GM04503 (cell line): ENCODE data around the gene LYPD6.

Source experiments
- DNase-seq: peaks from one replicate; pipeline ENCODE4 v3.0.0-alpha.2; 2012; ENCODE audit warnings: low read depth

Gene LYPD6

DNA sequence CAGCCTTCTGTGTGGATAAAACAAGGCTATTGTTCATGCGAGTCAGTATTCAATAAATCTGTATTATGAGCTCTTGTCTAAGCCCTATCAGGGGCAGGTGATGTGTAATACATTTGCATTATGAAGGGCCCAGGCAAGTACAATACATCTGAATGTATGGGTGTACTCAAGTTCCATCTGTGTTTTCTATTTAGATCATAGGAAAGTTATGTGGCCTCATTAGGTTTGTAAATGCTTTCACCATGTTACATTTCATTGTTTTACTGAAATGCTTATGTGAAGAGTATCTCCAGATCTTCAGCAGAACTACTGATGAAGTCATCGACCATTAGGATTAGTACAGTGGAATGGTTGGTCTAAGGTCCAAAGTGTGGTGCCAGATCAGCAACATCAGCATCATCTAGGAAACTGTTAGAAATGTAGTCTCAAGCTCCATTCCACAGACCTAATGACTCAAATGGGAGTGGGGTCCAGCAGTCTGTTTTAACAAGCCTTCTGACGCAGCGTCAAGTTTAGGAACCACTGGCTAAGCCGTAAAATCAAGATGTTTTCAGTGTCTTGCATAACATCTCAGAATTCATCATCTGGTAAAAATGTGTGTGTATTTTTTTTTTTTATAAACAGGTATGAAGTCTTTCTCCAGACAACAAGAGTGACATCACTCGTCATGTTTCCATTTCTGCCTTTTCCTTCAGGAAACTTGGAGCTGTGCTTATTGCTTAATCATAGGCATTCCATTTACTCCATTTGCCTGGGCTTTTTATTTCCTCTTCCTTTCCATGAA lies 80.5 kb downstream of the LYPD6 start:
- DNase-seq = peak; percentile 96

DNA sequence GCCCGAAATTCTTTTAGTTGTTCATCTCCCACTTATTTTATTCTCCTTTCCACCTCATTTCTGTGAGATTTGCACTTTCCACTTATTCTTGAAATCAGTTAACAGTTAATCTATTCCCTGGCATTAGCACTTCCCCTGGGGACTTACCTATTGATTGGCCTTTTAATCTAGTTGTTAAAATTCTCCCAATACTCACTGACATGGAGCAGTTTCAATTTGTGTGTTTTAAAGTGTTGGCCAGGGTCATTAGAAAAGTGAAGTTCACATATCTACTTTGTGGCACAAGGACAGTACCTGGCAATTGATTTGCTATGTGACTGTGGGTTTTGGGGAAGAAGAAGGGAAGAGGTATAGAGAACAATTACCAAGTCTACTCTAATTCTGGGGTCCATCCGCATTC lies 83.1 kb downstream of the LYPD6 start:
- no peak for DNase-seq

- DNase-seq = no peak
Observed at GRCh38 chr2:149415086-149415485, 84.7 kb downstream of the LYPD6 start.

DNA sequence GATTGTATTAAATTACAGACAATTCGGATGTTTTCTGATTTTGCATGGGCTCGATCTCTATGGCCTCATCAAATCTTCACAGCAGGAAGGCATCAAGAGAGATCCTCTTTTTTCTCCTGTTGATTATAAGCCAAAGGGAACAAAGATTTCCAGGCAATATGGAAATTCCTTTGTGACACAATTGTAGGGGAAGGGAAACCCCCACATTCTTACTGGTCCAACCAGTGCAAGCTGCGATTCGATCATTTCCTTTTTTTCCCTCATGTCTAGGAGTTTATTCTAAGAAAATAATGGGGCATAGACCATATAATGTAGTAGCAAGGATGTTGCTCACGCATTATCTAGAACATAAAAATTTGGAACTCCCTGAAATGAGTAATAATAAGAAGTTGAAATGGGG lies 87.7 kb downstream of the LYPD6 start:
- DNase-seq = no peak

GRCh38 chr2:149420053-149420963 lies 89.9 kb downstream of the LYPD6 start:
- DNase-seq = no peak

DNA sequence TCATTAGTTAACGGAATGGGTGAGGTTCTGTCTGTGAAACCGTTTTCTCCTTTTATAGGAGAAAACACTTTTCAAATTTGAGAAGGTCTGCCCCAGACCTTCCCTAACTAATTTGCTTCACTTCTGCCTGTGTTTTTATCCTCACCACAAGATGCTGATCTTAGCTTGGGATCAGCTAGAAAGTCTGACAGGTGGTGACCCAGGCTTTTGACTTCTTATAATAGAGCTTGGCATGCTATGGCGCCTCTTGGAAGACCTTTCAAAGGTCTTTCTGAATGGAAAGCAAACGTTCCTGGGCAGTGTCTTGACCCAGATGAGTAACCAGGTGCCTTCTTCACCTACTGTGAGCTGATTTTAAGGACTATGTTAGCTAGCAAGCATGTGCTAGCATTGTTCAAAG lies 91.4 kb downstream of the LYPD6 start:
- no peak for DNase-seq

DNA sequence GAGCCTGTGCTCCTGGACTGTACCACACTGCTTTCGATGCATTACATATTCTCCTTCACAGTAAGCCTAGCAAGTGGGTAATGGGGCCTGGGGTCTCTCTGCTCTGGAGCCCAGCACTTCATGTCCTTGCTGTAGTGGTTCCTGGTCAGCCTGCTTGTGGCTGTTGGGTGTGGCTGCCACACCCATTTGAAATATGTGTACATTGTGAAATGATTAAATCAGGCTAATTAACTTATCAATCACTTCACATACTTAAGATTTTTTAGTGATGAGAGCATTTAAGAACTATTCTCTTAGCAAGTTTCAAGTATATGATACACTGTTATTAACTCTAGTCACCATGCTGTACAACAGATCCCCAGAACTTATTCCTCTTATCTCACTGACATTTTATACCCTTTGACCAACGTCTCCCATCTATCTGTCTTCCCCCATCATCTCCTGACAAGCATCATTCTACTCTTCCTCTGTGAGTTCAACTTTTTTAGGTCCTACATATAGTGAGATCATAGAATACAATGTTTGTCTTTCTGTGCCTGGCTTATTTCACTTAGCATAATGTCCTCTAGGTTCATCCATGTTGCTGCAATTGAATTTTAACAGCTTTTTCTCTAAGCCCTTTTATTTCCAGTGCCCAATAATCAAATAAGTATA lies 92.1 kb downstream of the LYPD6 start:
- peak; percentile 40 for DNase-seq

DNA sequence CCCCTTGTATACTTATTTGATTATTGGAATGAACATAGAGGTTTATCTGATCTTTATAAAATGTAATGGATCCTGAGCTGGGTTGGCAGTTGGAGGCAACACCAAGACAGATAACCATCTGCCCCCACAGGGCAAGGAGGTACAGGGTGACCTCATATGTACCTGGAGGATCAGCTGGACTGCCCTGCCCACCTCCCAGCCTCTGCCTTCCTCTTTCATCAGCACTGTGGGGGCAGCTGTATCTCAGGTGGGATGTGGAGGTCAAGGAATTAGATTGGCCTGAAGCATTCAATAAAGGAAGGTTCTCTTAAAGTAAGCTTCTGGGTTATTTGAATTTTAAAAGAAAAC lies 92.6 kb downstream of the LYPD6 start:
- DNase-seq = no peak

DNA sequence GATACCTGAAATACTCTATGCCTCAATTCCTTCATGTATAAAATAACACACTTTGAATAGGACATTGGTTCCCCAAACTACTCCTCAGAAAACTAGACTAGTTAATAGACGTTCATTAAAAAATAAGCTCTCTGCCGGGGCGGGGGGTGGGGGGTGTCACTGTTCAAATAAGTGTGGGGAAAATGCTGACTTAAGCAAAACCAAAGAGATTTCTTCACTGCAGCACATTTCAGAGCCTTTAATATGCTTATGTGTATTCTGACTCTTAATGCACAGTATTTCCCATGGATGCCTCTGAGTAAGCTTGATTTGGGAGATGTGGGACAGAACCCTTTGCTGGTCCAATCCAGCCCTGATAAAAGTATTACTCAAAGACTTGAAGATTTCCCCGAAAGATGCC lies 93.2 kb downstream of the LYPD6 start:
- DNase-seq = no peak

- no peak for DNase-seq
Observed at GRCh38 chr2:149427387-149427786, 97.0 kb downstream of the LYPD6 start.

GRCh38 chr2:149428783-149429182 lies 98.4 kb downstream of the LYPD6 start:
- DNase-seq = no peak

GRCh38 chr2:149430743-149431736 lies 100.7 kb downstream of the LYPD6 start:
- peak; percentile 39 for DNase-seq

- DNase-seq = no peak
Observed at GRCh38 chr2:149438330-149438960, 108.1 kb downstream of the LYPD6 start.

GRCh38 chr2:149441255-149441654 lies 110.9 kb downstream of the LYPD6 start:
- no peak for DNase-seq

DNA sequence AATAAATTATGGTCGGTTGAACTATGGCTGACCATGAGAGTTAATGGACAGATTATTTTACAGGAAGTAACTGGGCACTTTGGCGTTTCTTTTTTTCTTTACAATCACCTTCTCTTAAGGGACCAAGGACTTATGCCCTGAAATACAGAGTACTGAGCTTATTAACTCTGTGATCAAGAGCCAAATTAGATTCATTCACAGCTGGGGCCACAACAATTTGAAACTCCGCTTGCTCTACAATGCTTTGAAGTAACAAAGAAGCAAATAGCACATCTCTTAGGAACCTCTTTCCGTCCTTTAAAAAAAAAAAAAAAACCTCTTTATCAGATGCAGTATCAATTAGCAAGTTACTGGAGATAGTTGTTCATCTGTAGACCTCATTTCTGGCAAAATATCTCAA lies 112.0 kb downstream of the LYPD6 start:
- DNase-seq = no peak

DNA sequence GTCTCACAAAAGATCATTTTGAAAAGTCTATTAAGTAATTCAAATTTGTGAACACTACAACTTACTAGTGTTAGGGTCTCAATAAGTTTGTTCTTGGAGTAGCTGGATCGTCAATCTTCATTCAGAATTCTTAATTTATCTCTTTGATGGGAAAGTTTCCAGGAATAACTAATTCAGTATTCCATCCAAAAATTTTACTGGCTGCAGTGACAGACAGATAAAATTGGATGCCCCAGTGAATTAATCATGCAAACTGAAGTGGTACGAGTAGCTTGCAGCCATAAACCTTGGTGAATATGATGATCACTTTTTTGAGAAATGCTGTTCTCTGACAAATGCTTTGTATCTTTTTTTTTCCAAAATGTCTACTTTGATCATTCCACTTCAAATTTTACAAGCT lies 112.8 kb downstream of the LYPD6 start:
- DNase-seq = no peak

GRCh38 chr2:149446748-149447147 lies 116.4 kb downstream of the LYPD6 start:
- DNase-seq = no peak

- DNase-seq = no peak
Observed at GRCh38 chr2:149448315-149448714, 117.9 kb downstream of the LYPD6 start.

GRCh38 chr2:149449017-149449416 lies 118.6 kb downstream of the LYPD6 start:
- no peak for DNase-seq

GRCh38 chr2:149451417-149452165 lies 121.2 kb downstream of the LYPD6 start:
- DNase-seq = no peak
